H9 (cell line): ENCODE results near the gene SLC4A2. TPM values are rescaled to one million over a fixed set of nuclear protein-coding genes. Genes with fewer than 3 reads are reported as not detected.

Experiments used
- DNase-seq: peaks from one replicate; pipeline ENCODE4 v3.0.0-alpha.2; 2017
- H2AFZ ChIP-seq: one replicate; pipeline ENCODE4 v1.6.1; 2013; ENCODE audit warnings: mild to moderate bottlenecking, low read length, control low read depth, moderate library complexity
- H2AK5ac ChIP-seq: 2 replicates; pipeline ENCODE4 v1.6.1; 2013; ENCODE audit warnings: low read length, control low read depth, mixed read lengths; ENCODE audit not compliant: insufficient read length
- H2BK120ac ChIP-seq: one replicate; pipeline ENCODE4 v1.6.1; 2013; ENCODE audit warnings: low read depth, mild to moderate bottlenecking, low read length, control low read depth, inconsistent platforms; ENCODE audit not compliant: poor library complexity, severe bottlenecking
- H2BK12ac ChIP-seq: 2 replicates; pipeline ENCODE4 v1.6.1; 2013; ENCODE audit warnings: low read length, control low read depth, mixed read lengths, low read depth; ENCODE audit not compliant: insufficient read length
- H2BK15ac ChIP-seq: 2 replicates; pipeline ENCODE4 v1.6.1; 2013; ENCODE audit warnings: low read depth, low read length, control low read depth
- H2BK20ac ChIP-seq: one replicate; pipeline ENCODE4 v1.6.1; 2013; ENCODE audit warnings: low read depth, mild to moderate bottlenecking, low read length, control low read depth, inconsistent platforms; ENCODE audit not compliant: poor library complexity, severe bottlenecking
- H2BK5ac ChIP-seq: 2 replicates; pipeline ENCODE4 v1.6.1; 2013; ENCODE audit warnings: low read length, control low read depth, mixed read lengths; ENCODE audit not compliant: insufficient read length
- H3K14ac ChIP-seq: 2 replicates; pipeline ENCODE4 v1.6.1; 2013; ENCODE audit warnings: low read length, control low read depth; ENCODE audit not compliant: insufficient read depth
- H3K18ac ChIP-seq: 2 replicates; pipeline ENCODE4 v1.6.1; 2013; ENCODE audit warnings: low read depth, mild to moderate bottlenecking, mixed read lengths, low read length, control low read depth; ENCODE audit not compliant: insufficient read length
- H3K23ac ChIP-seq: 2 replicates; pipeline ENCODE4 v1.6.1; 2013; ENCODE audit warnings: low read length, control low read depth, mixed read lengths, low read depth; ENCODE audit not compliant: insufficient read length
- H3K23me2 ChIP-seq: 2 replicates; pipeline ENCODE4 v1.6.1; 2013; ENCODE audit warnings: low read depth, mild to moderate bottlenecking, mixed read lengths, low read length, control low read depth; ENCODE audit not compliant: insufficient read length, poor library complexity, severe bottlenecking
- H3K27ac ChIP-seq: 2 replicates; pipeline ENCODE4 v1.5.1; 2013; ENCODE audit warnings: low read length, control low read depth, mixed read lengths, low read depth; ENCODE audit not compliant: insufficient read length
- H3K27me3 ChIP-seq: 2 replicates; pipeline ENCODE4 v1.6.1; 2013; ENCODE audit warnings: low read length, control low read depth, inconsistent platforms; ENCODE audit not compliant: insufficient read depth
- H3K4ac ChIP-seq: 2 replicates; pipeline ENCODE4 v1.6.1; 2013; ENCODE audit warnings: low read depth, mild to moderate bottlenecking, control low read depth, inconsistent platforms, low read length, moderate library complexity
- H3K4me1 ChIP-seq: 2 replicates; pipeline ENCODE4 v1.6.1; 2013; ENCODE audit warnings: low read length, control low read depth, inconsistent platforms; ENCODE audit not compliant: insufficient read depth
- H3K4me2 ChIP-seq: 2 replicates; pipeline ENCODE4 v1.6.1; 2013; ENCODE audit warnings: low read length, control low read depth, mixed read lengths; ENCODE audit not compliant: insufficient read length, insufficient read depth
- H3K56ac ChIP-seq: 2 replicates; pipeline ENCODE4 v1.6.1; 2013; ENCODE audit warnings: low read depth, mild to moderate bottlenecking, mixed read lengths, low read length, control low read depth; ENCODE audit not compliant: insufficient read length
- H3K79me1 ChIP-seq: 2 replicates; pipeline ENCODE4 v1.6.1; 2013; ENCODE audit warnings: low read depth, mild to moderate bottlenecking, moderate library complexity, low read length, control low read depth, inconsistent platforms; ENCODE audit not compliant: insufficient read depth, poor library complexity, severe bottlenecking
- H3K79me2 ChIP-seq: 2 replicates; pipeline ENCODE4 v1.6.1; 2013; ENCODE audit warnings: low read length, control low read depth, inconsistent platforms; ENCODE audit not compliant: insufficient read depth
- H3K9ac ChIP-seq: 2 replicates; pipeline ENCODE4 v1.6.1; 2013; ENCODE audit warnings: low read length, control low read depth, mixed read lengths; ENCODE audit not compliant: insufficient read length; ENCODE audit errors: extremely low read depth
- H3K9me3 ChIP-seq: one replicate; pipeline ENCODE4 v1.6.1; 2013; ENCODE audit warnings: low read depth, low read length, inconsistent platforms; ENCODE audit not compliant: control insufficient read depth
- H3T11ph ChIP-seq: one replicate; pipeline ENCODE4 v1.6.1; 2013; ENCODE audit warnings: mild to moderate bottlenecking, low read length, control low read depth, inconsistent platforms
- H4K20me1 ChIP-seq: one replicate; pipeline ENCODE4 v1.6.1; 2013; ENCODE audit not compliant: control insufficient read depth, insufficient read length, insufficient read depth
- H4K5ac ChIP-seq: 2 replicates; pipeline ENCODE4 v1.6.1; 2013; ENCODE audit warnings: low read depth, mild to moderate bottlenecking, mixed read lengths, low read length, control low read depth; ENCODE audit not compliant: insufficient read length
- H4K8ac ChIP-seq: replicated peaks from 2 replicates; pipeline ENCODE4 v1.6.1; 2013; ENCODE audit warnings: low read length, control low read depth, mixed read lengths, low read depth; ENCODE audit not compliant: insufficient read length
- H4K91ac ChIP-seq: 2 replicates; pipeline ENCODE4 v1.6.1; 2013; ENCODE audit warnings: low read depth, mild to moderate bottlenecking, moderate library complexity, mixed read lengths, low read length, control low read depth; ENCODE audit not compliant: insufficient read length
- H3K27ac Mint-ChIP-seq, 3 experiments: 2 replicates in 2 of 3; 3 replicates in 1 of 3; pipeline ENCODE4 v1.8.0; 2020 to 2021; ENCODE audit warnings: mixed read lengths in 3 of 3, mild to moderate bottlenecking in 1 of 3, moderate library complexity in 1 of 3
- H3K27me3 Mint-ChIP-seq: 2 replicates; pipeline ENCODE4 v1.8.0; 2021; ENCODE audit warnings: low read depth, mild to moderate bottlenecking, moderate library complexity, mixed read lengths
- H3K36me3 Mint-ChIP-seq, 3 experiments: 2 replicates in 2 of 3; 3 replicates in 1 of 3; pipeline ENCODE4 v1.8.0; 2020 to 2021; ENCODE audit warnings: low read depth in 3 of 3, mixed read lengths in 3 of 3; ENCODE audit not compliant: insufficient read depth in 1 of 3
- H3K4me1 Mint-ChIP-seq, 2 experiments: 2 replicates each; pipeline ENCODE4 v1.8.0; 2020; ENCODE audit warnings: mixed read lengths in 2 of 2
- H3K4me3 Mint-ChIP-seq, 2 experiments: 2 replicates in 1 of 2; 3 replicates in 1 of 2; pipeline ENCODE4 v1.8.0; 2020 to 2021; ENCODE audit warnings: mild to moderate bottlenecking in 2 of 2, mixed read lengths in 2 of 2, moderate library complexity in 1 of 2
- H3K9me3 Mint-ChIP-seq, 2 experiments: 2 replicates in 1 of 2; 3 replicates in 1 of 2; pipeline ENCODE4 v1.8.0; 2020; ENCODE audit warnings: mild to moderate bottlenecking in 2 of 2, mixed read lengths in 2 of 2, moderate library complexity in 1 of 2
- WGBS: extraction: QIAGEN DNeasy Blood & Tissue Kit; methylation state at CpG from one replicate; pipeline ENCODE4 v1.1.7; 2013; ENCODE audit warnings: missing lambda C conversion rate, low lambda C conversion rate, mixed read lengths; ENCODE audit not compliant: insufficient read length; ENCODE audit errors: extremely low coverage; 5-methylcytosine and 5-hydroxymethylcytosine counted together
- total RNA-seq: library from RNA; stranded (reverse); gene quantifications from 2 replicates; pipeline ENCODE4 v1.2.1, GENCODE V29; 2021
- TF ChIP-seq, protein P1 (sequence below): fragments of 200-600 bp; sonication (generic); conservative IDR thresholded peaks from 3 replicates; pipeline ENCODE4 v1.8.0; 2021; ENCODE audit warnings: antibody characterized with exemption, mild to moderate bottlenecking

The SLC4A2 gene
- total RNA-seq, 1 experiment from 2014 or later = 136 TPM

DNA sequence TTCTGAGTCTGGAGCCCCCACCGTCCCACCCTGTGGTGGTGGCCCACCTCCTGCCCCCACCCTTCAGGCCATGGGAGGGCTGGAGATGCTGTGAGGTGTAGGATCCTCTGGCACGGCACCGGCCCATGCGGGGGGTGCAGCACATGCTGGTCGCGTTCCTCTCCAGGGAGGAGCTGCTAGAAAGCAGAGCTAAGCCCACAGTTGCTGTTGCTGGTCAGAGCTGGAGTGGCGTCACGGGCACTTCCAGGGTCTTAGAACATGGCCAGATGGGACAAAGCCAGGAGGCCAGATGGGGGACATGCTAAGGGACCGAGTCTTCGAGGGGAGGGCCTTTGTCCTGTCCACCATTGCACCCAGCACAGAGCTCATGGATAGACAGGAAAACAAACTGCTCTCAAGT lies 48.5 kb downstream of the SLC4A2 start:
- no peaks in the 10 kb centered on the region for H3K9me3 Mint-ChIP-seq
- no peak for DNase-seq
- H4K20me1 ChIP-seq = no peaks in the 10 kb centered on the region

More for the DNA sequence above, 48.5 kb downstream of the SLC4A2 start:
- no peak overlapping the region for H4K91ac ChIP-seq
- Mint-ChIP-seq H3K4me3 (no peak overlapping the region), H3K4me1 (peaks cover 27 to 38% of the 10 kb centered on the region in 2 experiments), H3K36me3 (peaks cover 0 to 6% (median 2%) of the 10 kb centered on the region in 3 experiments; a peak in 5 of 7 replicates), H3K27me3 (no peaks in the 10 kb centered on the region; the same call in 1 of the 2 replicates), H3K27ac (no peak overlapping the region)
- no peak overlapping the region for H3K4me2 ChIP-seq
- H3K18ac ChIP-seq = no peak overlapping the region
- H3K56ac ChIP-seq = no peak overlapping the region
- H2BK5ac ChIP-seq = no peak overlapping the region
- H3K27ac ChIP-seq = no peak overlapping the region
- no peaks in the 10 kb centered on the region for H3K27me3 ChIP-seq
- no CpG with 5 or more reads among the region's 10 CpGs for WGBS
- no peak overlapping the region for H4K5ac ChIP-seq
- H3K4me1 ChIP-seq = peaks cover 12% of the 10 kb centered on the region
- no peak overlapping the region for H2AFZ ChIP-seq
- H2BK12ac ChIP-seq = no peak overlapping the region
- peaks cover 3% of the 10 kb centered on the region for H3K23me2 ChIP-seq
- H2BK15ac ChIP-seq = no peak overlapping the region
- H3K23ac ChIP-seq = no peak overlapping the region
- H3K4ac ChIP-seq = no peak overlapping the region
- H3T11ph ChIP-seq = no peak overlapping the region
- no peak overlapping the region for H4K8ac ChIP-seq
- H3K14ac ChIP-seq = no peak overlapping the region
- H2BK20ac ChIP-seq = no peak overlapping the region
- TF ChIP-seq, protein P1, sequence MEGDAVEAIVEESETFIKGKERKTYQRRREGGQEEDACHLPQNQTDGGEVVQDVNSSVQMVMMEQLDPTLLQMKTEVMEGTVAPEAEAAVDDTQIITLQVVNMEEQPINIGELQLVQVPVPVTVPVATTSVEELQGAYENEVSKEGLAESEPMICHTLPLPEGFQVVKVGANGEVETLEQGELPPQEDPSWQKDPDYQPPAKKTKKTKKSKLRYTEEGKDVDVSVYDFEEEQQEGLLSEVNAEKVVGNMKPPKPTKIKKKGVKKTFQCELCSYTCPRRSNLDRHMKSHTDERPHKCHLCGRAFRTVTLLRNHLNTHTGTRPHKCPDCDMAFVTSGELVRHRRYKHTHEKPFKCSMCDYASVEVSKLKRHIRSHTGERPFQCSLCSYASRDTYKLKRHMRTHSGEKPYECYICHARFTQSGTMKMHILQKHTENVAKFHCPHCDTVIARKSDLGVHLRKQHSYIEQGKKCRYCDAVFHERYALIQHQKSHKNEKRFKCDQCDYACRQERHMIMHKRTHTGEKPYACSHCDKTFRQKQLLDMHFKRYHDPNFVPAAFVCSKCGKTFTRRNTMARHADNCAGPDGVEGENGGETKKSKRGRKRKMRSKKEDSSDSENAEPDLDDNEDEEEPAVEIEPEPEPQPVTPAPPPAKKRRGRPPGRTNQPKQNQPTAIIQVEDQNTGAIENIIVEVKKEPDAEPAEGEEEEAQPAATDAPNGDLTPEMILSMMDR = no peak
- peak overlapping the region; percentile 25 for H2AK5ac ChIP-seq
- H3K9me3 ChIP-seq = no peaks in the 10 kb centered on the region
- peaks cover 2% of the 10 kb centered on the region; the same call in 1 of the 2 replicates for H3K79me2 ChIP-seq
- H3K79me1 ChIP-seq = peaks cover 3% of the 10 kb centered on the region
- H2BK120ac ChIP-seq = no peak overlapping the region
- no peak overlapping the region for H3K9ac ChIP-seq
